M059J (cell line): Measurements from ENCODE around the gene KIF1A. TPM values are rescaled to one million over a fixed set of nuclear protein-coding genes. Genes with fewer than 3 reads are reported as not detected.
A peak's percentile ranks its signal among the peaks of the same experiment; 100 is the strongest.
"Not testable (repeated sequence)": the region's sequence is repeated elsewhere in the genome, so short reads cannot be mapped to it uniquely, and the experiment has no call there.

Experiments
- DNase-seq: peaks from one replicate; pipeline ENCODE4 v3.0.0-alpha.2; 2012; ENCODE audit warnings: low read depth
- total RNA-seq: library from RNA; depleted of rRNA; stranded (reverse); fragments of >200 nt; shearing (Covaris generic); gene quantifications from 2 replicates; pipeline ENCODE4 v1.2.3, GENCODE V29; 2014

The KIF1A gene
- total RNA-seq, 1 experiment from 2014 or later: not detected

DNA sequence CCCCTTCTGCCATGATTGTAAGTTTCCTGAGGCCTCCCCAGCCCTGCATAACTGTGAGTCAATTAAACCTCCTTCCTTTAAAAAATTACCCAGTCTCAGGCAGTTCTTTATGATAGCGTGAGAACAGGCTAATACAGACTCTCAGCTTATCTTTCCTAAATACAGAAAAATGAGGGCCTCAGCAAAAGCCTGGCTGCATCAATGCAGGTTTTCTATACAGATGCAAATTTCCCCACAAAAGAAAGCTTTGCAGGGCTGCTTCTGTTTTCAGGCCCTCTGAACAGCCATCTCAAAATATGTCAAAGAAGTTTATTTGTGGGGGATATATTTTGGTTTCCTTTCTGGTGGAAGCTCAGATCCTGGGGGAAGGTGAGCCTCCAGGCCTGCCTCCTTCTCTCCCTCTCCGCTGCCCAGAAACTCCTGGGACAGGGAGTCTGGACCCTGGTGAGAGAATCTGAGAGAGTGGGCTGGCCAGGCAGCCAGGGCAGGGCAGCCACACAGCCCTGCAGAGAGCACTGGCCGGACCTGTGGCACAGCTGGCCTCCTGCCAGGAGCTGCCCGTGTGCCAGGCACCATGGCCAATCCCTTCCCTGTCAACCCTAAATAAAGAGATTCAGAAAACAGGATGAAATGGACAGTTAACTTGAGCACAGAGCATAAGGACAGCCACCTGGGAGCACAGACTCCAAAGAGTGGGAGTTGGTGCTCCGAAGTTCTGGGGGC, 27.0 kb upstream of the KIF1A start:
- DNase-seq: no peak

DNA sequence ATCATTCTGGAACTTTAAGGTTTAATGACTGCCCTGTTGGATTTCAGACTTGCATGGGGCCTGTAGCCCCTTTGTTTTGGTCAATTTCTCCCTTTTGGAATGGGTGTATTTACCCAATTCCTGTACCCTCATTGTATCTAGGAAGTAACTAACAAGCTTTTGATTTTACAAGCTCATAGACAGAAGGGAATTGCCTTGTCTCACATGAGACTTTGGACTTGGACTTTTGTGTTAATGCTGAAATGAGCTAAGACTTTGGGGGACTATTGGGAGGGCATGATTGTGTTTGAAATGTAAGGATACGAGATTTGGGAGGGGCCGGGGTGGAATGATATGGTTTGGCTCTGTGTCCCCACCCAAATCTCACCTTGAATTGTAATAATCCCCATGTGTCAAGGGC, 26.3 kb upstream of the KIF1A start:
- not testable (repeated sequence) for DNase-seq

DNA sequence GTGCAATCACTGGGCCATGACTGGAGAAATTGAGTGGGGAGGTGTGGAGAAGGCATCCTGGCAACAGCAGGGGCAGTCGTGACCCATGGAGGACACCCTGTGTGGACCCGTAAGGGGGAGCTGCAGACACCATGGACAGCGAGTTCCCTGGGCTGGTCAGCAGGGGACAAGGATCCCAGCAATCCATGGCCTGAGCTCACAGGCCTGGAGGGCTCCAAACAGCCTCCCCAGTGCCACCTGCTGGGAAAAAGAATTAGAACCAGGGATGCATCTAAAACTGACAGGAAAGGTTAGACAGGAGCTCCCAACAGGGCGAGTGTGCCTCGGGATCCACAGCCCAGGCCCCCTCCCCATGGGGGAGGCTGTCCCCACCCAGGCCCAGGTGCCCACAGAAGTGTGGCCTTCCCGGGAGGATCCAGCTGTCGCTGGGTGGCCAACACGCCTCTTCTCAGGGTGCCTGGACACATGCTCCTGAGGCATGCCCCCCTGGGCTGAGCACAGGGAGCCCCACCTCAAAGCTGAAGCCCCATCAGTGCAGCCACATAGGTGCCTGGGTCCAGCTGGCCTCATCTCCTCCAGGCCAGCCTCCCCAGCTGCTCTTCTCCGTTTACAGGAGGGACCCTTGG, 20.5 kb upstream of the KIF1A start:
- peak; percentile 64 for DNase-seq

DNA sequence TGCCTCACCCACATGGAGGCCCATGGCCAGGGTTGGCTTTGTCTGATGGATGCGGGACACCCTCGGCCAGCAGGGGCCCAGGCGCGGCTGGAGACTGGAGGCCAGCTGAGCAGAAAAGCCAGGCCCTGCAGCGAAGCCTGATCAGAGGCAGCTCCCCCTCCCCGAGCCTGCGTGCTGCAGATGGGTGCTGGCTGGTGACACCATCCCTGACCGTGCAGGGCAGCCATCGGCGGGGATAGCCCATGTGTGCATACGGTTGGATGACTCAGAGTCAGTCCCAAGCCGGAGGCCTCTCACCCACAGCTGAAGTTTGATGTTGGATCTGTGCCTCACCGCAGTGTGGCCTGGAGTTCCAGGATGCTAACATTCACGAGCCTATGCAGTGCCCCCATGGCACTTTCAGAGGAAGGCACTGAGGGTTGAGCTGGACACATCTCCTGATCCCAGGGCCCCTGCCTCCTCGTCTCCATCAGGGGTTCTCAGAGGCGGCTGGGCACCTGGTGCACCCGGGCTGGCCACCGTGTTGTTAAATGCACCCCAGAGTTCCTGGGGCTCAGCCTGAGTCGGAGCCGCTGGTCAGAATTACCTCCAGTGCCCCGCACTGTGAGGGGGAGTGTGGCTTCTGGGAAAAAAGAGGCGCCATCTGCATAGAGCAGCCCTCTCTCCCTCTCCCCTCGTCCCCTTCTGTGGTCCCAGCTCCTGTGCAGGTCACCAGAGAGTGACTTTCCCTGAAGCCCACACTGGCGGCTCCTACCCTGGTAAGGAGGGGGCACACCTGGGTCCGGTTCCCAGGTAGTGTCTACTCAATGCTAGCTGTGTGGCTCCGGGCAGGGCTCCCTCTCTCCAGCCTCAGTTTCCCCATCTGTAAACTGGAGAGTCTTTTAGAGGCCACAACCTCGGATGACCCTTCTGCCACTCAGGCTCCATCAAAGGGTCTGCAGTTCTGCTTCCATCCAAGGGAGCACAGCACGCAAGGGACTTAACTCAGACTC, 19.4 kb upstream of the KIF1A start:
- peak; percentile 39 for DNase-seq

DNA sequence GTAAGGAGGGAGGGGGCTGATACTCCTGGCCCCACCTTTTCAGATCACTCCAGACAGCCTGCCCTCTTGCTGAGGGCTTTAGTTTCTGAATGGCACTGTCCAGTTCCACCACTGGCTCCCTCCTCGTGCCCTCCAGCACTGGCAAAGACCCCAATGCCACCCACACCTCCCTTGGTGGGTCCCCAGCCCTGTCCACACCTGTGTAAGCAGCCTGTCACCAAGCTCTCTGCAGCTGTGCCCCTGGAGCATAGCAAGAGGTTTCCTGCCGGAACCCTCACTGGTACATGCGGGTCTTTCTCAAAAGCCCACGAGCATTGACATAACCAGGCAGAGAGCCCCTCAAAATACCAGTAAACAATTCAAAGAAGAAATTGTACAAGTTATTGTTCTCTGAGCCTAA, 17.6 kb upstream of the KIF1A start:
- no peak for DNase-seq

DNA sequence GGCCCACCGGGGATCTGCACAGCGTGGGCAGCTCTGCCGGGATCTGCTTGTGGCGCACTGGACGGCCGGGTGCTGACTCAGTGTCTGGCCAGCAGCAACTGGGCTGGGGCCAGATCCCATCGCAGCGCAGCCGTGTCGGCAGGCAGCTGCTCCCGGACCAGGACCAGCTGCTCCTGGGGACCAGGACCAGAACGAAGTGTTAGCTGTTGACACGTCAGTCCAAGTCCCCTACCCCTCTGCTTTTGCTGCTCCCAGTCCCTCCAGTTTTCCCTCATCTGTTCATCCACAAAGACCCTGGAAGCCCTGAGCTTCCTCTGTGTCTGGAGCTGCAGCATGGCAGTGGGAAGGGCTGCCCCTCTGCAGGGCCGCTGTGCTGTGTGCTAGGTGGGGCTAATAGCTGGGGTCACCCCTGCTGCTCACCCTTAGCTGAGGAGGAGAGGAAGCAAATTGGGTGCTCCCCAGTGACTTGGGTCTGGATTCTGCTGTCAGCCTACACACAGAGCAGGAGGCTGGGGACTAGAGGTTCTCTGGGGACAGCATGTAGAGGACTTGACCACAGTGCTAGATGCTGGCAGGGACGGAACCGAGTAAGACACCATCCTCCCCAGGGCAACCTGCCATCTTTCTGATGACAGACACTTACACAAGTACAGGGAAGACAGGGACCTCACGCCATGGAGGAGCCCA, 16.9 kb upstream of the KIF1A start:
- peak; percentile 23 for DNase-seq

DNA sequence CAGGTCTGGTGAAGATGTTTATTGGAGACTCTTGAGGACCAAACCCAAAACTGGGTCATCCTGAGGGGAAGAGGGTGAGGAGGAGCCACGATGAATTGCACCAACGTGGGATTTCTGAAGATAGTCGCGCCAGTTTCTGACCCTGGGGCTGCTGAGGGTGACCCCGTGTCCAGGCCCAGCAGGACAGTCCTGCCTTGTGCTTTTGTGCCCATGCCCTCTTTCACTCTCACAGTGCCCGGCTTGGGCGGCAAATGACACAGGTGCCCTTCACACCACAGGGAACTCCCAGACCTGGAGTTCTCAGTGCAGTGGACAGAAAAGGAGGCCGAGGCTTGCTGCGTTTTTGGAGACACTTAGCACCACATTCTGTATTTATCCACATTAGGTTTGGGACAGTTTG, 15.5 kb upstream of the KIF1A start:
- no peak for DNase-seq

DNA sequence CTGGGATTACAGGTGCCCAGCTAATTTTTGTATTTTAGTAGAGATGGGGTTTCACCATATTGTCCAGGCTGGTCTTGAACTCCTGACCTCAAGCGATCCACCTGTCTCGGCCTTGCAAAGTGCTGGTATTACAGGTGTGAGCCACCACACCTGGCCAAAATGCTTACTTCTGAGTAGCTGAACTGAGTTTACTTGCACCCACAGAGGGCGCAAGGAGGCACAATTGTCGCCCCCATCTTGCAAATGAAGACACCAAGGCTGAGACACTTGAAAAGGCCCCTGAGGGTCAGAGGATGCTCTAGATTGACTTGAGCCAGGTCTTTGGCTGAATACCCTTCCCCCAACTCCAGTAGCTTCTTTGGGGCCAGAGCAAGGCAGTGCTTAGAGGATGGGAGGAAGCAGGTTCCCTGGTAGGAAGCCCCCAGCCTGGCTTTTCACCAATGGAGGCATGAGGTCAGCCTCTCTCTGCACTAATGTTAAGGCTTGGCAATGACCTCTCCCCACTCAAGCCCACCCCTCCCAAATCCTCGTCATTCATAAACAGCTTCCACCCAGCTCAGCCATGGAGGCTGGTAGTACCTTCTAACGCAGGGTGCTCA, 14.5 kb upstream of the KIF1A start:
- DNase-seq: no peak

DNA sequence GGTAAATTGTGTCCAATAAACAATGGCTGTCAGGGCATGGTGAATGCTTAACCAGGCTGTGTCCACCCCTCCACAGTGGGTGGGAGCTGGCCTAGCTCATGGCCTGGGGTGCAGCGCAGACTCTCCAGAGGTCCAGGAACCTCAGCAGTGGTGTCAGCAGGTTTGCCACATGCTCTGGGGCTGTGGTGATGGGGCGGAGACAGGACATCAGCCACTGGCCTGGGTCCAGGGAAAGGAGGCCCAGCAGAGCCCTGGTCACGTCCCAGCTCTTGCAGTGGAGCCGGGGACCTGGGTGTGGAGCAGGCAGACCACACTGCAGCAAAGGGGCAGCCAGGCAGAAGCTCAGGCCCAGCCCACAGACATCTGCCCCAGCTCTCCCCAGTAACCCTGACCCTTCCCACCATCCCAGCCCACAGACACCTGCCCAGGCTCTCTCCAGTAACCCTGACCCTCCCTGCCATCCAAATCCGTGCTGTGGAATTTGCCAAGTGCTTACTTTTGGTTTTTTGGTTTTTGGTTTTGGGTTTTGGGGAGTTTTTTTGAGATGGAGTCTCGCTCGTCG, 13.8 kb upstream of the KIF1A start:
- DNase-seq: peak; percentile 11

DNA sequence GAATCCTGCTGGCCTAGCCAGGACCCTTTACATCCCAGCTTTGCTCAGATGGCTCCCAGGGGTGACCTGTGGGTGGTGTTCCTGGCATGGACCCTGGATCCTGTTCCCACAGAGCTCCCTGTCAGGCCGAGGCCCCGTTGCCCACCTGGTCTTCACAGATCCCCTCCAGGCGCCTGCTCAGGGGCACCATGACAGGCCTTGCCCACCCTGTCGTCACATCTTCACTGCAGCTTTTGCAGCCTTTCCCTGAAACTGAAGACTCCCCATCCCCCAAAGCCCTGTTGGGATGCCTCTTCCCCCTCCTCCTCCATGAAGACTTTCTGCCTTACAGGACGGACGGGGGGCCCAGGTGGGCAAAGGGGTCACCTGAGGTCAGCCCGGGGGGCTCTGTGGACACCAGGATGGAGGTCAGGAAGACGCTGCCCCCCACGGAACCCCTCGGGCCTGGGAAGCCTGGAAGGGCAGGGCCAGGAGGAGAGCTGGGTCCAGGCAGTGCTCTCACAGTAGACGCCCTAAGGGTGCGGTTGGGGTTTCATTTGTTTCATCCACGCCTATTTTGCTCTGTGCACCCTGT, 13.0 kb upstream of the KIF1A start:
- no peak for DNase-seq

DNA sequence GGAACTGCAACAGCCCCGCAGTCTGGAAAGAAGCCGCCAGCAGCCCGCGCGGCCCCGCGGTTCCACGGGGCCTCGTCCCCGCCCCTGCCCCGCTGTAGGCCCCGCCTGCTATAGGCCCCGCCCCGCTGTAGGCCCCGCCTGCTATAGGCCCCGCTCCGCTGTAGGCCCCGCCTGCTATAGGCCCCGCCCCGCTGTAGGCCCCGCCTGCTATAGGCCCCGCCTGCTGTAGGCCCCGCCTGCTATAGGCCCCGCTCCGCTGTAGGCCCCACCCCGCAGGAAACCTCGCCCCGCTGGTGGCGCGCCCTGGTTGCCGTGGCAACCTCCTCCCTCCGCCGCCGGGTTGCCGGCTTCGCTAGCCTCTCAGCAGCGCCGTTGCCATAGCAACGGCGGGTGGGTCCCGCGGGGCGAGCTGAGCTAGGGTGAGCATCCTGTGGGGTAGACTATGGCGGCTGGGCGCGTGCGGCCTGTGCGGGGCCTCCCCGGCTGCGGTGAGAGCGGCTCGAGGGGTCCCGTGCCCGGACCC, 12.2 kb upstream of the KIF1A start:
- peak; percentile 58 for DNase-seq

DNA sequence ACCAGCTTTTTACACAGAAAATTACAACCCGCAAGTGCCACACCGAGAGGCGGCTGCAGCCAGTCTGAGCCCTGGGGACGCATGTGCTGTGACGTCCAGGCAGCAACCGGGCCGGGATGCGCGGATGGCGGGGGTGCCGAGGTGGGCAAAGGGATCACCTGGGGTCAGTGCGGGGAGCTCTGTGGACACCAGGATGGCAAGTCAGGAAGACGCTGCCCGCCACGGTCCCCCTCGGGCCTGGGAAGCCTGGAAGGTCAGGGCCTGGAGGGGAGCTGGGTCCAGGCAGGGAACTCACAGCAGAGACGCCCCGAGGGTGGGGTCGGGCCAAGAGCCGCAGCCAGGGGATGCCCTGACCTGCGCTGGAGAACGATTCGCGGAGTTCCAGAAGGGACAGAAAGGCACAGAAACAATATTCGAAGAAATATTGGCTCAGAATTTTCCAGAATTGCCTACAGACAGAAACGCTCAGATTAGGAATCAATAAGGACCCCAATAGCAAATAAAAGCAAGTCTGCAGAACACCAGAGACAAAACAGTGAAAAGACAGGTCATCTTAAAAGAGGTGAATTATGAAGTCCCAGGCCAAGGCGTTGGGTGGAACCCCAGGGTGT, 11.7 kb upstream of the KIF1A start:
- DNase-seq: no peak

DNA sequence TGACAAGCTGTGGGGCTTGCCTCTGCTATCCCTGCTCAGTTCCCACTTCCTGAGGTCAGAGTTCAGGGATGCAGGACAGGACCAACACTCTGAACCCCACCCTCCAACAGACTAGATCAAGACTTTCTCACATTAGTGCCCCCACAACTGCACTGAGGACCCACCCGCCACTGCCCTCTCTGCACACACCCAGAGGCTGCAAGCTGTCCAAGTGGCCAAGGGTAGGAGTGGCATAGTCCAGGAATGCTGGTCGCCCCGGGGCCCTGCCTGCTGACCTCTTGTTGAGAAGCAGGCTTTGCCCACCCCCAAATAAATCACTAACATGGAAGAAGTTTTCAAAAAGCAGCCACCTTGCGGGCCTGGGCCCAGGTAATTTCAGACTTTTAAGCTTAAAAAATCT, 5.5 kb upstream of the KIF1A start:
- DNase-seq: no peak

DNA sequence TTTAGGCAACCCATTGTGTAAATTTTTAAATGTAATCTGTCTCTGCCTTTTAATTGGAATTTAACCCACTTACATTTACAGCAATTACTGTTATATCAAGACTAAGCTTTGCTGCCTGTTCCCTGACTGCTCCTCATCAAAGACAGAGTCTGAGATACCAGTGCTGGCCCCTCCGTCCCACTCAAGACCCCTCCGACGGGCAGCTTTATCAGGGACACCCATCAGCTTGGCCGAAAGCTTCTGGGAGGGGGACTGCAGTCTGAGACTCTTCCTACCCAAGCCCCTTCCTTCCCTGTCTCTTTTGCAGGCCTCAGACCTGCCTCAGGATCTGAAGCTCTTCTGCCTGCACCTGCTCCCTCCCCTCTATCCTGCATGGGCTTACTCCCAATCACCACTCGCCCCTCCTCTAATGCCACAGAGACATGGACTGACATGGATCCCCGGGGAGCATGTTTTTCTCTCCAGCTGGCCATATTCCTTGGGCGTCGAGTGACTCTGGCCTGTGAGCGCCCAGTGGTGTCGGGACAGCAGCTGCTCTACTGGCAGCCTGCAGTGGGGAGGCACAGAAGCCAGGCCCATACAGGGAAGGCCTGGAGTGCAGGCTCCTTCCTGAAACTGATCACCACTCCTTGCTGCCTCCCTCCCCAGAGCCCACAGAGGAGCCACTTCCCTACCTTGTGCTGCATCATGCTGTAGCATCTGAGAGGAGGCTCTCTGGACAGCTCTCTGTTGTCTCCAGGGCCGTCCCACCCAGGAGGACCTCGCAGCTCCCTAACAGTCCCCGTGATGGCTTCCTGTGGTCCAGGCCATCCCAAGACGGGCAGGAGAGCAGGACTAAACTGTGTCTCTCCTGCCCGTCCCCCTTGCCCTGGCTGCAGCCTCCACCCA, 3.7 kb upstream of the KIF1A start:
- DNase-seq: no peak

DNA sequence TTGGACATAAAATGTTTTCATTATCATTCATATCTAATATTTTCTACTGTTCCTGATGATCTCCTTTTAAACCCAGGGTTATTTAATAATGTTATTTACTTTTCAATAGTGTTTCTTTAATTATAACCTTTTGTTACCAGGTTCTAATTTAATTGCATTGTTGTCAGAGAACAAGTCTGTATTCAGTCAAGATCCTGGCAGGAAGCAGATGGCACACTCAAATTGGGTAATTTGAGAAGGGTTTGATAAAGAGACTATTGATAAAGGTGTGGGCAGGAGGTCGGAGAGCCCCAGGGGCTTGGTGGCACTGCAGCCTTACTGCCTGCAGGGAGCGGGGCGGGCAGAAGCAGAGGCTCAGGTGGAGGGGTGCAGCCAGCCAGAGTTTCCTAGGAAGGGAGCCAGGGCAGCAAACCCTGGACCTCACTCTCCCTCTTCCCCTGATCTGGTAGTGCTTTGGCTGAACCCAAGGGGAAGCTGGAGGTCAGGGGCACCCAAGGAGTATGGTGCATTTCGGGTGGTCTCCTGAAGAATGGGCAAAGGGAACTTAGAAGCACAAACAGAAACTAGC, 2.3 kb upstream of the KIF1A start:
- no peak for DNase-seq

DNA sequence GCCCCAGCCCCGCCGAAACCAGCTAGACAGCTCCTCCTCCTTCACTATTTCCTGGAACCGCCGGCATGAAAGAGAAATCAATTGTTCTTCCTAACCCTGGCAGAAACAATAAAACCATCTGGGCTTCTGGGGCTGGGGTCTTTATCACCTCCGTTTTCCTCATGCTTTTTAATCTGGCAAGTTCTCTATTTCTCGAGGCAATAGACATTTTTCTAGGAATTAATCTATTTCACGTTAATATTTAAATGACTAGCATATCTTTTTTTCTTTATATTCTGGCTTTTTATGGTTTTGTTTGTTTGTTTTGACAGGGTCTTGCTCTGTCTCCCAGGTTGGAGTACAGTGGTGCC, 1.4 kb upstream of the KIF1A start:
- DNase-seq: no peak

DNA sequence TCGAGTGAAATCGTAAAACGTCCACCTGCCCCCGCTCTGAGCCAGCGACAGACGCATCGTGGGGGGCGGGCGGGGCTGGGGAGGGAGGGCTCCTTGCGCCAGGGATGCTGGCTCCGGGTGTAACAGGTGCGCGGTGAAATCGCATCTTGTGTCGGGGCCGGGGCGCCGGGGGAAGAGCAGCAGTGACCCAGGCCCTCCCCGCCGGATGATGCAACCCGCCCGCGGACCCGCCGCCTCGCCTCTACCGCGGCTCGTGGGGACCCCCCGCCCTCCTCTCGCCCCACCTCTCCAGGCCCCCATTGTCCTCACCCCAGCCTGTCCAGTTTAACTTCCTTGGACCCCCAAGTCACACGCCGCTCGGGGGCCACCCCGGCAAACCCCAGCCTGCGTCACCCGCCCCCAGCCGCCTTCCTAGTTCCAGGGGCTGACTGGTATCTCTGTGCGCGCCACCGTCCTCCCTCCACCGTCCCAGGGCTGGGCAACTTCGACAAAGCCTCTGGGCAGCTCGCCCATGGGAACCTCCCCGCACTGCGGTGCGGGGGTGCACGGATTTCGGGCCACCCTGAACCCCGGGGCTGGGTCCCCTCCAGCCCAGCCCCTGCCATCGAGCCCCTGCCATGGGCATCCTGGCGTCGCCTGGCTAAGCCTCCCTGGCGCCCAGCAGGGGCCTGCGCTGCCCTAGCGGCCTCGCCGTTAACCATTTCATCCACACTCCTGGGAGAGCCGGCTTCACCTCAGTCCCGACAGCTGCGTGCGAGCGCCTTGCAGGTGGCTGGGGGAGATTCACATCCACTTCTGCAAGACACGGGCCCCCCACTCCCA, 799 bp upstream of the KIF1A start:
- DNase-seq: no peak
